GM21515 (cell line): ENCODE measurements around the gene WASF1.

ENCODE experiments used
- ATAC-seq: cut with Tn5 transposase; IDR thresholded peaks from one replicate; pipeline ENCODE4 v1.9.1; 2021; ENCODE audit not compliant: unreplicated experiment

The WASF1 gene

DNA sequence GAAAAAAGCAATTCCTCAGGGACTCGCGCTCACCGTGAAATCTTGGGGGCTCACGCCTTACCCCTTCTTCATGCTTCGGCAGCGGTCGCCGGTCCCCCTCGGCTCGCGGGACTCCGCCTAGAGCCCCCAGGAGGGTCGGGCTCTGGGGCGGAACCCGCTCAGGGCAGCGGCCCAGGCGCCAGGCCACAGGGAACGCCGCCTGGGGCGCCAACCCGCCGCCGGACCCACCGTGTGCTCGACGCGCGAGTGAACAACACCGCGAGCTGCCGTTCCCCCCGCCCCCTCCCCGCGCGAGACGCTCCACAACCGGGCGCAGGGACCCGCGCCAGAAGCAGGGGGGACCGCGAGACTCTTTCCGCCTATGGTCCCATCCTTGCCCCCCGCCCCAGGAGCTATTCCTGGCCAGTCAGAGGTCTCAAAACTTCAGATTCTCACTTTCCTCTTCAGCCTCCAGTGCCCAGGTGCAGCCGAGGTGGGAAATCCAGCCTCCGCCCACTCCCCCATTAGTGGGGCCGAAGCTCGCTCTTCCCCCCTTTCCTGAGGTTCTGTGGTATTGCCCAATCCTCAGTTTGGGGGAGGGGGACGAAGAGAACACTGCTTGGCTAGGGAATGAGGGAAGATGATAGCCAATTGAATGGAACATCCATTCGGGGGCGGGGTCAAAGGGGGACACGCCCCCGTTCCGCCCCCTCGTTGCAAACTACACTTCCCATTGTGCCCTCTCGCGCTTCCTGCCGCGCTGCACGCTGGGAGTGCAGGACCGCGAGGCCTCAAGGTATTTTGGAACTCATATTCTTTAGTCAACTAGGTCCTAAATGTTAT is at the start of gene WASF1:
TSS of gene WASF1 (minus strand) at position 265 of the 822 bp plus-strand sequence. CDS start 52,069 bp downstream, outside the sequence.
- peak; percentile 85 for ATAC-seq

DNA sequence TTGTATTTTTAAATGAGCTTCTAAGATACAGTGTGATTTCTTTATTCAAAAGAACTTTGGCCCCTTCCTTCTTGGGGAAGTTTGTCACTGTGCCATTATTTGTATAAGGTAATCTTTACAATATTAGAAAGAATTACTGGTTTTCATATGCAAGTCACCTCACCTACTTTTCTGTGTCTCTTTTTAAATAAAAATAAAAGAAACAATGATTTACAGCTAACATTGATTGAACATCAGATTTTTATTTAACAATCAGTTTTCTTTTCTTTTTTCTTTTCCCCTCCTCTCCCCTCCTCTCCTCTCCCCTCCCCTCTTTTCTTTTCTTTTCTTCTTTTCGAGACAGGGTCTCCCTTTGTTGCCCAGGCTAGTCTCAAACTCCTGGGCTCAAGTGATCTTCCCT is 46.8 kb upstream of the WASF1 start:
- ATAC-seq = no peak

- no peak for ATAC-seq
Measured at GRCh38 chr6:110221738-110222137, 42.3 kb upstream of the WASF1 start.

DNA sequence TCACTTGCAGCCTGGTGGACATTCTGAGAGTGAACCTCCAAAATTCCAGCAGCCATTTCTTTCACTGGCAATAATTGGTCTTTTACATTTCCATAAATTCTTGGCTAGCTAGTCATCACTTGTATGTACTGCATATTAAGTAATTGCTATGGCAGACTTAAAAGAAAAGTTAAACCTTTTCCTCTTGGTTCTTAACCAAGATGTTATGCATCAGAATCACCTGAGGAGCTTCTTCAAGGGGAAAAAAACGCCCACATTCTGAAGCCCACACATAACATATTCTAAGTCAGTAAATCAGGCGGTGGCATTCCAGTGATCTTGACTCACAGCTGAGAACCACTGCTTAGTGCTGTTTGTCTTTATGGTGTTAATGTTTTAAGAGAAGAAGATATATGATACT is 37.8 kb upstream of the WASF1 start:
- ATAC-seq = no peak

- ATAC-seq = no peak
Measured at GRCh38 chr6:110216140-110216539, 36.7 kb upstream of the WASF1 start.

DNA sequence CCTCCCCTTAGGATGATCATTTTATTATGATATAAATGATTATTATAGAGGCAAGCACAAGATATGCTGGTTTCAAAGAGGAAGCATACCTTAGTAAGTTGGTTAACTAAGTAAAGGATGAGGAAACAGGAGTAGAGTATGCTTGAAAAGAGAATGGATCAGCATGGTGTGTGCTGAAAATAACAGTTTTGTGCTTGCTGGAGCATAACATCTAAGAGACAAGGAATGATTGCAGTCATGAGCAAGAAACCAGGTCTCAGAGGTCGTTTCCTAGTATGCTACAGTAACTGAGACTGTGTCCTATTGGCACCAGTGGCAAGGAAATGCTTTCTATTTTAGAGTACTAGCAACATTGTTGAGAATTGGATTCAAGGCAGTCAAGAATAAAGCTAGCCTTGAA is 34.9 kb upstream of the WASF1 start:
- no peak for ATAC-seq

GRCh38 chr6:110211753-110212152 is 32.3 kb upstream of the WASF1 start:
- ATAC-seq = no peak

DNA sequence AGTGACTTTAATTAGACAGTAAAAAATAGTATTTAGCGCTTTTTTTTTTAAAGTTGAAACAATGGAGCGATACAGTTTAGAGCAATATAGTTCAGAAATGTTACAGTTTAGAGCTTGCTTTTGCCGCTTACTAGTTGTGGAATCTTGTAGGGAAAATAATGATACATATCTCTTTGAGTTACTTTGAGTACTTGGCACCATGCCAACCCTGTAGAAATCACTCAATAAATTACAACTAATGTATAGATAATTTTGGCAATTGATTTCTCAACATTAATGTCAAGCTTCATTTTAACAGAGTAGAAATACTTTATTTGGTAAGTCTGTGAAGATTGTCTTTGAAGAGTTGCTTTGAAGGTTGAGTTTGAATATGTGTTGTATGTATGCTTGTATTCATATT is 28.2 kb upstream of the WASF1 start:
- ATAC-seq = no peak

- no peak for ATAC-seq
Measured at GRCh38 chr6:110201151-110201884, 21.8 kb upstream of the WASF1 start.

- ATAC-seq = no peak
Measured at GRCh38 chr6:110198561-110198960, 19.1 kb upstream of the WASF1 start.

DNA sequence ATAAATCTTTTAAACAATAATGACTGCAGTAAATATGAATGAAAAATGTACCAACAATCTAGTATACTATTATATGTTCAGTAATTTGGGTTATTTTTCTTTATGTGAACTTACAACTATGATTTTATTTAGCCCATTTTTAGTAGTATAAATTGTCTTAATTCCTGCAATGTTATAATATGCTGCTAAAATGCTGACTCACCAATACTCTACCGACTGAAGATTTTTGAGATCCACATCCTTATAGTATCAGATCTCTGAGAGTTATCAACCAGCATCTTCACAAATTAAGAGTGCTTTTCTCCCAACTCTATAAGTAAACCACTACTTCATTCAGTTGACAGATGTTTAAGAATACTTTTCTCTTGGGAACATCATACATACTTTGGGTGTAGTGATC is 17.4 kb upstream of the WASF1 start:
- ATAC-seq = no peak

- ATAC-seq = no peak
Measured at GRCh38 chr6:110195639-110196038, 16.2 kb upstream of the WASF1 start.

DNA sequence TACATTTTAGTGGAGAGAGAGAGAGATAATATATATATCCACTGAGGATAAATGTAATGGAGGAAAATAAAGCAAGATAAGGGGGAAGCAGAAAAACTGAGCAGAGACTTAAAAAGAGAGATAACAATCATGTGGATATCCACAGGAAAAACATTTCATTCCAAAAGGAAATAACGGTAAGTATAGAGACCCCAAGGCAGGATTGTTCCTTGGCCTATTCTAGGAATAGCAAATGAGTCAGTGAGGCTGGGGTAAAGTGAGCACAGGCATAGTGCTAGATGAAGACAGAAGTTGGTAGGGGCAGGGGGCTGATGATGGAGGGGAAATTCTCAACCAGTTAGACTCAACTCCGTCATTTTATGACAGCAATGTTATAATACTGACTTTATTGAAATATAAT is 12.0 kb upstream of the WASF1 start:
- no peak for ATAC-seq

- ATAC-seq = no peak
Measured at GRCh38 chr6:110190726-110191125, 11.3 kb upstream of the WASF1 start.

DNA sequence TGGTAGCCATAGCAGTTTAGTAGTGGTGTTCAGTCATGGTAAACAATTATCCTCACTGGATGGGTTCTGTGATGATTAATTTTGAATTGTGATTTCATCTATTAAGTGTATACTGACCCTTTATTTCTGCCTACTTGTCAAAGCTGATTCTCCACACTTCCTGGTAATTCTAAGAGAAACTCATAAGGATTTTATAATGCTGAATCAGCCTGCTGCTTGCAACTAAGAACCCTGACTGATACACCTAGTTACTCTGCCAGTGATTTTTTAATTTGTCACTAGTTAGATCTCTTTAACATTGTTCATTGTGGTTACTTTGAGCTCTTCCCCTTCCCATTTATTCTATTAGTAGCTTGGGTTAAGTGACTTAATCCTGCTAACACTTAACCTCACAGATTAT is 9.3 kb upstream of the WASF1 start:
- no peak for ATAC-seq

- ATAC-seq = no peak
Measured at GRCh38 chr6:110185879-110186278, 6.4 kb upstream of the WASF1 start.

- no peak for ATAC-seq
Measured at GRCh38 chr6:110183292-110183885, 3.9 kb upstream of the WASF1 start.

DNA sequence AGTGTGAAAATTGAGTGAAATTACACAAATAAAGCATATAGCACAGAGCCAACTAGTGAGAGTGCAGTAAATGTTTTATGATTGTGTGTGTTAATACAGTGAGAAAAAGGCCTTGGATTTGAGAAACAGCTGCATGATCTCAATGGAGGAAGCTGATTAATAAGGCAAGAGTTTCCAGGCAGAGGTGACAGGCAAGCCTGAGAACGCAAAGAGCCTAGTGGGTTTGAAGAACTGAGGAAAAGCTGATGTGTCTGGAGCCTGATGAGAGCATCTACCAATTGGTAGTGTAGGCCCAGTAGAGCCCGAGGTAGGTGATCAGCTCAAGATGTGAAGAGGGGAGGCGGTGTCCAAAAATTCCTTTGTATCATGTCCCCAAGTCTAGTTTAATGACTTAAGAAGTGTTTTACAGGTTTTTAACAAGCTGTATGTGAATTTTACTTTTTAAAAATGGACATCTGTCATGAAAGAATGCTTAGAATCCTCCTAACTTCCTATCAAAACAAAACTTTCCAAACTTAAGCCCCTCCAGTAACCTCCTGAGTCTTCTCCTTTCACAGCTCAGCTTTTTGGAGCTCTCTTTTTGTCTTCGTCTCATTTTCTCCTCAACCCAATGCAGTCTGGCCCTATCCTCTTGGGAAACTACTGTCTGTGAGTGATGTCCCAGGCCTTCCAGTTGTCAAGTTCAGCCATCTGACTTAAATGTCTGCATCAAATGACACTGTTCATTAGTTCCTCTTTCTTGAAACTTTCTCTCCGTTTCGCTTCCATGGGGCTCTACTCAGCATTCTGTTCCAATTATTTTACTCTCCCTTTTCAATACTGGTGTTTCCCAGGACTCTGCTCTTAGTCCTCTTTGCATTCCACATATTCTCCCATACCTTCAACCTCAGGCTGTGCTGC is 1.9 kb upstream of the WASF1 start:
- no peak for ATAC-seq

- ATAC-seq = peak; percentile 49
Measured at GRCh38 chr6:110180228-110181008, 948 bp upstream of the WASF1 start, which contains the start of gene CDC40. Gene CDC40, plus strand, starts transcription at chr6:110180427. Its CDS starts 18 bp downstream, at chr6:110180445.
